GM12891 (cell line): ENCODE results near the gene COL26A1.

Experiments
- POLR2A ChIP-seq: IDR thresholded peaks from 2 replicates; pipeline ENCODE4 v1.6.1; 2011; ENCODE audit warnings: low read depth, low read length, control low read depth
- POLR2AphosphoS5 ChIP-seq: IDR thresholded peaks from 2 replicates; pipeline ENCODE4 v1.6.1; 2011; ENCODE audit warnings: low read depth, low read length, control low read depth
- POU2F2 ChIP-seq: IDR thresholded peaks from 2 replicates; pipeline ENCODE4 v1.6.1; 2011; ENCODE audit warnings: low read depth, mild to moderate bottlenecking, control low read depth, low read length, moderate library complexity
- SPI1 ChIP-seq: IDR thresholded peaks from 2 replicates; pipeline ENCODE4 v1.6.1; 2011; ENCODE audit warnings: low read depth, low read length, control low read depth

DNA sequence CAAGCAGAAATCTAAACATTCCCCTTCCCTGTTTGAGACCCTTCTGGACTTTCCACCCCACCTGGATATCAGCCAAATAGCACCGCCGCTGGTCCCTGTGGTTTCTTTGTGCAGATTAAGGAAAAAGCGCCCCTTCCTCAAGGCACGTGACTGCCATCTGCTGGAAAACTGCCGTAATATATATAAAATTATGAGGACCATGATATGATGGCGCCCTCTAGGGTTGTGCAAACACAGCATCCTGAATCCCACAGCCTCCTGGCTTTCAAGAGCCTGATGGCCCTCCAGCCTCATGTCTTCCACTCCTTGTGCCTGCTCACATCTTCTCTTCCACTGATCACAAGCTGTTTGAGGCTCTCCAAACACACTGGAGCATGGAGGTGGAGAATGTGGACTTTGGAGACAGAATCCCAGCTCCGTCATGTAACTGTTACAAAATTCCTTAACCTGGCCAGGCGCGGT lies 145.1 kb downstream of the COL26A1 start:
- TF ChIP-seq POLR2AphosphoS5 (no peak), POLR2A (no peak), POU2F2 (no peak), SPI1 (no peak)
